K562 (cell line): Measurements from ENCODE around the gene SOCS7. TPM values are rescaled to one million over a fixed set of nuclear protein-coding genes. Genes with fewer than 3 reads are reported as not detected.

ENCODE experiments used
- ARID2 ChIP-seq: fragments of 450-650 bp; IDR thresholded peaks from 2 replicates; pipeline ENCODE4 v1.6.1; 2017; ENCODE audit warnings: antibody characterized with exemption, mild to moderate bottlenecking
- ATF2 ChIP-seq: sonication (generic); formaldehyde crosslinking; IDR thresholded peaks from 2 replicates; pipeline ENCODE4 v1.8.1; 2022; ENCODE audit warnings: missing genetic modification reagents
- BMI1 ChIP-seq: fragments of 150-350 bp; IDR thresholded peaks from 2 replicates; pipeline ENCODE4 v1.6.1; 2014; ENCODE audit warnings: low read length
- CTBP1 ChIP-seq: fragments of 450-650 bp; IDR thresholded peaks from 2 replicates; pipeline ENCODE4 v1.6.1; 2016; ENCODE audit warnings: borderline replicate concordance
- CTCF ChIP-seq, 3 experiments: IDR thresholded peaks in 2 of 3; conservative IDR thresholded peaks in 1 of 3; 2 replicates each; pipeline ENCODE4 v1.5.1; 2011 to 2012; ENCODE audit warnings: low read length in 3 of 3, mild to moderate bottlenecking in 3 of 3, control low read depth in 2 of 3, improper control_type of control experiment in 1 of 3, inconsistent platforms in 1 of 3, low read depth in 1 of 3, mixed read lengths in 1 of 3, moderate library complexity in 1 of 3; ENCODE audit not compliant: insufficient read depth in 2 of 3
- CXXC5 ChIP-seq: fragments of 250-450 bp; sonication (Bioruptor Pico); IDR thresholded peaks from 2 replicates; pipeline ENCODE4 v1.8.0; 2022; ENCODE audit warnings: inconsistent platforms, mild to moderate bottlenecking, moderate library complexity
- FOSL1 ChIP-seq: fragments of 200-800 bp; sonication (Bioruptor generic); conservative IDR thresholded peaks from 2 replicates; pipeline ENCODE4 v1.6.1; 2016; ENCODE audit warnings: missing genetic modification characterization, missing compliant biosample characterization
- HDAC8 ChIP-seq: fragments of 450-650 bp; IDR thresholded peaks from 2 replicates; pipeline ENCODE4 v1.6.1; 2016; ENCODE audit warnings: mild to moderate bottlenecking, missing genetic modification characterization, moderate library complexity, missing compliant biosample characterization
- HNRNPK ChIP-seq: fragments of 200-400 bp; formaldehyde crosslinking; IDR thresholded peaks from one replicate; pipeline ENCODE4 v1.6.1; 2018; ENCODE audit warnings: mild to moderate bottlenecking, low read depth, low read length; ENCODE audit not compliant: poor library complexity, severe bottlenecking
- KHSRP ChIP-seq: fragments of 450-650 bp; IDR thresholded peaks from 2 replicates; pipeline ENCODE4 v1.6.1; 2017
- MAX ChIP-seq: sonication (generic); formaldehyde crosslinking; IDR thresholded peaks from 2 replicates; pipeline ENCODE4 v1.9.0; 2022; ENCODE audit warnings: mild to moderate bottlenecking, missing genetic modification reagents
- MBD2 ChIP-seq: sonication (generic); IDR thresholded peaks from 2 replicates; pipeline ENCODE4 v1.6.1; 2016; ENCODE audit warnings: low read depth, borderline replicate concordance
- NFIC ChIP-seq: fragments of 450-650 bp; IDR thresholded peaks from 2 replicates; pipeline ENCODE4 v1.6.1; 2017; ENCODE audit warnings: mild to moderate bottlenecking, inconsistent platforms
- SMARCA4 ChIP-seq: fragments of 450-650 bp; IDR thresholded peaks from 2 replicates; pipeline ENCODE4 v1.6.1; 2016
- SMC3 ChIP-seq: conservative IDR thresholded peaks from 2 replicates; pipeline ENCODE4 v1.6.1; 2011; ENCODE audit warnings: low read depth, low read length, improper control_type of control experiment; ENCODE audit not compliant: insufficient read depth
- STAG1 ChIP-seq: sonication (generic); formaldehyde crosslinking; IDR thresholded peaks from 2 replicates; pipeline ENCODE4 v1.5.0; 2020; ENCODE audit warnings: missing genetic modification reagents, borderline replicate concordance
- YY1 ChIP-seq, 3 experiments: IDR thresholded peaks; 2 replicates each; pipeline ENCODE4 v1.6.1; 2011; ENCODE audit warnings: low read length in 2 of 3, mild to moderate bottlenecking in 2 of 3, moderate library complexity in 2 of 3, borderline replicate concordance in 1 of 3, control low read depth in 1 of 3, low read depth in 1 of 3; ENCODE audit not compliant: insufficient read depth in 3 of 3, insufficient replicate concordance in 2 of 3, control insufficient read depth in 1 of 3, insufficient read length in 1 of 3; ENCODE audit errors: extremely low read depth in 1 of 3
- polyA plus RNA-seq, 8 experiments: library from polyadenylated mRNA; depleted of rRNA in 4 of 8; stranded (reverse) in 5 of 8; unstranded in 3 of 8; fragments of >200 nt; fragmentation: Nextera tagmentation in 2 of 8; fragmentation: Illumina TruSeq in 1 of 8; extraction: Ambion mirVana in 2 of 8; extraction: Trizol in 1 of 8; gene quantifications; 2 replicates each; pipeline versions ENCODE4 v1.2.1 to v1.2.3, GENCODE V29; 2011 to 2014; ENCODE audit warnings: inconsistent platforms in 1 of 8, missing spikeins in 1 of 8
- total RNA-seq, 7 experiments: library from RNA; depleted of rRNA in 6 of 7; stranded (reverse); fragments of >200 nt in 6 of 7; fragmentation: Illumina TruSeq in 2 of 7; extraction: Trizol in 2 of 7; gene quantifications; 2 replicates each; pipeline versions ENCODE4 v1.2.1 to v1.2.3, GENCODE V29; 2011 to 2021; ENCODE audit warnings: low replicate concordance in 1 of 7
- TF ChIP-seq, protein P1 (sequence below): sonication (generic); formaldehyde crosslinking; IDR thresholded peaks from 2 replicates; pipeline ENCODE4 v1.9.0; 2022; ENCODE audit warnings: mild to moderate bottlenecking, missing genetic modification reagents
- TF ChIP-seq, protein P2 (sequence below): fragments of 250-450 bp; sonication (Bioruptor Pico); IDR thresholded peaks from 2 replicates; pipeline ENCODE4 v1.8.0; 2021; ENCODE audit warnings: mild to moderate bottlenecking, moderate library complexity
- TF ChIP-seq, protein P3 (sequence below): IDR thresholded peaks from 2 replicates; pipeline ENCODE4 v1.6.1; 2011; ENCODE audit warnings: borderline replicate concordance, low read depth, mild to moderate bottlenecking, moderate library complexity, low read length; ENCODE audit not compliant: insufficient read depth, poor library complexity, severe bottlenecking

Gene SOCS7
- total and polyA plus RNA-seq, 9 of the 15 experiments (the other 6 are each of a cell fraction or from before 2014, with no cell fraction given) = 0.94 to 14.5 (median 8.2) TPM

DNA sequence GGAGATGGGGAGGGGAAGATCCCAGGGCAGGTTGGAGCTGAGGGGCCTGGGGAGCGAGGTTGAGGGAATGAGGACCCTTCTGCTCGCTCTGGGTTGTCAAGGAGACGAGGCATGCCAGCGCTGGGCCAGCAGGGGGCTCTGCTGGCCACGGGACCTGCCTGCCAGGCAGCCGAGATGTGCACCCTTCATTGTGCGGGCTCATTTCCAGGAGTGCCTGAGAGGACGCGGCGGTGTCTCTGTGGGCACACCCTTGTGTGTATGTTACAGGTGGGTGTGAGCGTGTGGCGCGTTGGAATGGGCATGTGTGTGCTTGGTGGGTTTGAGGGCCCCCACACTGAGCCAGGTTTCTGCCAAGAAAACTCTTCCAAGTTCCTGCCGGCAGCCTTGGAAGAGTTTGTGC, 92.5 kb downstream of the SOCS7 start (continued):
- TF ChIP-seq HDAC8 (no peak), MBD2 (no peak), YY1 (IDR thresholded peaks at IDR 0.05; ENCODE audit: borderline replicate concordance in 1 of 3, control insufficient read depth in 1 of 3, extremely low read depth in 1 of 3, insufficient read depth in 3 of 3, insufficient read length in 1 of 3, insufficient replicate concordance in 2 of 3, low read depth in 1 of 3, low read length in 2 of 3) (peak in 1 of 3 experiments; percentile 13), ARID2 (peak; percentile 88; the same call in 1 of the 2 replicates), SMC3 (peak; percentile 96), NFIC (0 out of 2 replicates have a peak, but pooled peaks have one; percentile 15), HNRNPK (no peak), MAX (no peak), BMI1 (0 out of 2 replicates have a peak, but pooled peaks have one; percentile 45), SMARCA4 (no peak), STAG1 (peak; percentile 63; the same call in 1 of the 2 replicates), CTBP1 (peak; percentile 26; the same call in 1 of the 2 replicates), CTCF (IDR thresholded peaks at IDR 0.05 in 2 of 3, conservative IDR thresholded peaks at IDR 0.05 in 1 of 3; ENCODE audit: insufficient read depth in 2 of 3, low read depth in 1 of 3, low read length in 3 of 3) (peak; percentile 88 to 92 (median 91)), ATF2 (CRISPR knock-in tag) (no peak), KHSRP (no peak), CXXC5 (CRISPR knock-in tag) (no peak), FOSL1 (tag) (no peak)
- TF ChIP-seq, protein P1, sequence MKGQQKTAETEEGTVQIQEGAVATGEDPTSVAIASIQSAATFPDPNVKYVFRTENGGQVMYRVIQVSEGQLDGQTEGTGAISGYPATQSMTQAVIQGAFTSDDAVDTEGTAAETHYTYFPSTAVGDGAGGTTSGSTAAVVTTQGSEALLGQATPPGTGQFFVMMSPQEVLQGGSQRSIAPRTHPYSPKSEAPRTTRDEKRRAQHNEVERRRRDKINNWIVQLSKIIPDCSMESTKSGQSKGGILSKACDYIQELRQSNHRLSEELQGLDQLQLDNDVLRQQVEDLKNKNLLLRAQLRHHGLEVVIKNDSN (CRISPR knock-in tag) = peak; percentile 34
- TF ChIP-seq, protein P2, sequence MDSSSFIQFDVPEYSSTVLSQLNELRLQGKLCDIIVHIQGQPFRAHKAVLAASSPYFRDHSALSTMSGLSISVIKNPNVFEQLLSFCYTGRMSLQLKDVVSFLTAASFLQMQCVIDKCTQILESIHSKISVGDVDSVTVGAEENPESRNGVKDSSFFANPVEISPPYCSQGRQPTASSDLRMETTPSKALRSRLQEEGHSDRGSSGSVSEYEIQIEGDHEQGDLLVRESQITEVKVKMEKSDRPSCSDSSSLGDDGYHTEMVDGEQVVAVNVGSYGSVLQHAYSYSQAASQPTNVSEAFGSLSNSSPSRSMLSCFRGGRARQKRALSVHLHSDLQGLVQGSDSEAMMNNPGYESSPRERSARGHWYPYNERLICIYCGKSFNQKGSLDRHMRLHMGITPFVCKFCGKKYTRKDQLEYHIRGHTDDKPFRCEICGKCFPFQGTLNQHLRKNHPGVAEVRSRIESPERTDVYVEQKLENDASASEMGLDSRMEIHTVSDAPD (CRISPR knock-in tag) = no peak
- TF ChIP-seq, protein P3, sequence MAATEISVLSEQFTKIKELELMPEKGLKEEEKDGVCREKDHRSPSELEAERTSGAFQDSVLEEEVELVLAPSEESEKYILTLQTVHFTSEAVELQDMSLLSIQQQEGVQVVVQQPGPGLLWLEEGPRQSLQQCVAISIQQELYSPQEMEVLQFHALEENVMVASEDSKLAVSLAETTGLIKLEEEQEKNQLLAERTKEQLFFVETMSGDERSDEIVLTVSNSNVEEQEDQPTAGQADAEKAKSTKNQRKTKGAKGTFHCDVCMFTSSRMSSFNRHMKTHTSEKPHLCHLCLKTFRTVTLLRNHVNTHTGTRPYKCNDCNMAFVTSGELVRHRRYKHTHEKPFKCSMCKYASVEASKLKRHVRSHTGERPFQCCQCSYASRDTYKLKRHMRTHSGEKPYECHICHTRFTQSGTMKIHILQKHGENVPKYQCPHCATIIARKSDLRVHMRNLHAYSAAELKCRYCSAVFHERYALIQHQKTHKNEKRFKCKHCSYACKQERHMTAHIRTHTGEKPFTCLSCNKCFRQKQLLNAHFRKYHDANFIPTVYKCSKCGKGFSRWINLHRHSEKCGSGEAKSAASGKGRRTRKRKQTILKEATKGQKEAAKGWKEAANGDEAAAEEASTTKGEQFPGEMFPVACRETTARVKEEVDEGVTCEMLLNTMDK = peak; percentile 72
